ENCODE measurements around the gene EFTUD2.

EFTUD2 gene

GRCh38 chr17:44925731-44926697 lies 26.8 kb upstream of the EFTUD2 start:
- no peak for DNase-seq

DNA sequence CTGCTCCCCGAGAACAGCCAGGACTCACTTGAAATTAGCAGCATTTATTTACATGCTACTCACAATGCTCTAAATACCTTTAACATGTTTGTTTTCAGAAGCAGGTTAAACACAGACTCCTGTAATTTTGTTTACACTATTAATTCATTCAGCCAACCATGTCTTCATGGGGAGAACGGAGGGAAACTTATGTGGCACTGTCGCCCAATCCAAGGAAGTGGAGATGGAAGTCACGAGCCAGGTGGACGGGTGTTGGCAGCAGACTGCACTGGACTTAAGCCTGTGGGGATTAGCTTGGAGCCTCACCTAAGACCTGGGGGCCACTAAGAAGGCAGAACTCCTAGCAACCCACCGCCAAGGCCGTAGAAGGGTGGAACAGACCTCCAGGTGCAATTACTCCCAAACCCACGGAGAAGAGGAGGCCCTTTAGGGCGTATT lies 24.9 kb upstream of the EFTUD2 start:
- DNase-seq: no peak

DNA sequence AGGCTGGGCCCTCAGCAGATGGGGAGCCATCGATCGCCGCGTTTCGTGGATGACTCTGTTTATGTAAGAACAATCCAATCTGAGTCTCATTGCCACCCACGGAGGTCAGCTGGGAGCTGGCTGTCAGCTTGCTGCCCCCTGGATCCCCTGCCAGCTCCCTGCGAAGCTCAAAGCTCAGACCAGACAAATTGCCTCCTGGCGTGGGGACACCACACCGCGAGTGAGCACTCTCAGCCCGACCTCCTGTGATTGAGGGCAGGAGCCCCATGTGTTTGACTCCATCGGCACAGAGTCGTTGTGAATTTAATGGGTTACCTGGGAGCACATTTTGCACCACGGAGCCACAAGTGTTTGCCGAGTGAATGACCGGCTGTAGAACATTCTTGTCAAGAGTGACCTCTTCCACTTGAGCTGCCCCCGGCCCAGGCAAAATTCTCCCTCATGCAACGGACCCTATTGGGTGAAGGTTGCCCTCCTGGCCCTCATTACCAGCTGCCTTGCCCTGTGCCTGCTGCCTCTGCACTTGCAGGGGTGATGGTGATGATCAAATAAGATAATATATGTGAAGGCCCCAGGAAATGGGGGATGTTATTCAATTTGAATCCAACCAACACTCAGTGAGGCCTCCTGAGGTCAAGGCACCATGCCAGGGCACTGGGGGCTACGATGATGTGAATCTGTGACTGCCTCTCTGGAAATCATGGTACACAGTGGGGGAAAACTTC lies 23.7 kb upstream of the EFTUD2 start:
- no peak for DNase-seq

GRCh38 chr17:44922136-44922535 lies 22.9 kb upstream of the EFTUD2 start:
- no peak for DNase-seq

DNA sequence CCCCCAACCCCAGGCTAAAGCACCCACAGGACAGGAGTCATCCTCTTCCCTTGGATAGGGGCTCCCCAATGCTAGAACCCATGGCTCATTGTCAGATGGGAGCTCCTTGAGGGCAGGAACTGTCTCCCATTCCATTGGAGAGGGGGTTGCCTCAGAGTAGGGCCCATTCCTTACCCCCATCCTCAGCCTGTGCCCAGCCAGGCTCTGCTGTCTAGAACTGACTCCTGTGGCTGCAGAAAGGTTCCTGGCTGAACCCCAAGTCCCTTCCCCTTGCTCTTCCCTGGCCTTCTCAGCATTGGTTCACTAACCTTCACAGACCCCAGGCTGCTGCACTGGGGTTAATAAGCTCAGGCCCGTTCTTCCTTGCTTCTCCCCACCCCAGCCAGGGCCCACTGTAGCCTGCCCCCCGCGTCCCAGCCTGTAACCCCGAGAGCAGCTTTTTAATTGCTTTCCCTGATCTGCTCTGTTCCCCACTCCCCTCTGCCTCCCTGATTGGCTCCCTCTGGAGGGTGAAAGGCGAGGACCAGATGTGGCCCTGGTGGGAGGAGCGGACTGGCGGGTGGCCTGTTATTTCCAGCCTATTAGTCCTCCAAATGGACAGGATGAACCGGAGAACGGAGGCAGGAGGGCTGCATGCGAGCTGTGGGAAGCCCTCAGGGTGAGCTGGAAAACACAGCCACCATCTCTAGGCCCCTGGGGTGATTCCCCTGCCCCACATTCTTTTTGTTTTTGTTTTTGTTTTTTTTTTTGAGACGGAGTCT lies 22.1 kb upstream of the EFTUD2 start:
- no peak for DNase-seq

GRCh38 chr17:44920565-44920940 lies 21.3 kb upstream of the EFTUD2 start:
- DNase-seq: no peak

- DNase-seq: peak; percentile 55
These were observed 20.8 kb upstream of the EFTUD2 start for GRCh38 chr17:44919885-44920564.

DNA sequence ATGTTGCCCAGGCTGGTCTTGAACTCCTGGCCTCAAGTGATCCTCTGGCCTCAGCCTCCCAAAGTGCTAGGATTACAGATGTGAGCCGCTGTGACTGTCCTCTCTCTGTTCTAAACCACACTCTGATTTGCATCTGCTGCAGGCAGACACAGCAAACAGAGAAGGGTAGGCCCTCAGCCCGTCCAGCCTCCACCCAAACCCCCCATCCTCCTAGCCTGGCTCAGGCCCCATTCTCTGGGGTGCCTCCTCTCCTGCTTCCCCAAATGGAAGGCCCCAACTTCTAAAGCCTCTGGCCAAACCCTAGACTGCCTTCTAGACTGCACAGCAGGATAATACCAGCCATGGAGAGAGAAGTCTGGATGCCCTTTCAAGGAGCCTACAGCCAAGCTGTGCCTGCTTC lies 20.2 kb upstream of the EFTUD2 start:
- DNase-seq: no peak

GRCh38 chr17:44918006-44918405 lies 18.8 kb upstream of the EFTUD2 start:
- DNase-seq: no peak

- no peak for DNase-seq
These were observed 18.2 kb upstream of the EFTUD2 start for GRCh38 chr17:44917456-44917855.

GRCh38 chr17:44916781-44917241 lies 17.6 kb upstream of the EFTUD2 start:
- DNase-seq: no peak

DNA sequence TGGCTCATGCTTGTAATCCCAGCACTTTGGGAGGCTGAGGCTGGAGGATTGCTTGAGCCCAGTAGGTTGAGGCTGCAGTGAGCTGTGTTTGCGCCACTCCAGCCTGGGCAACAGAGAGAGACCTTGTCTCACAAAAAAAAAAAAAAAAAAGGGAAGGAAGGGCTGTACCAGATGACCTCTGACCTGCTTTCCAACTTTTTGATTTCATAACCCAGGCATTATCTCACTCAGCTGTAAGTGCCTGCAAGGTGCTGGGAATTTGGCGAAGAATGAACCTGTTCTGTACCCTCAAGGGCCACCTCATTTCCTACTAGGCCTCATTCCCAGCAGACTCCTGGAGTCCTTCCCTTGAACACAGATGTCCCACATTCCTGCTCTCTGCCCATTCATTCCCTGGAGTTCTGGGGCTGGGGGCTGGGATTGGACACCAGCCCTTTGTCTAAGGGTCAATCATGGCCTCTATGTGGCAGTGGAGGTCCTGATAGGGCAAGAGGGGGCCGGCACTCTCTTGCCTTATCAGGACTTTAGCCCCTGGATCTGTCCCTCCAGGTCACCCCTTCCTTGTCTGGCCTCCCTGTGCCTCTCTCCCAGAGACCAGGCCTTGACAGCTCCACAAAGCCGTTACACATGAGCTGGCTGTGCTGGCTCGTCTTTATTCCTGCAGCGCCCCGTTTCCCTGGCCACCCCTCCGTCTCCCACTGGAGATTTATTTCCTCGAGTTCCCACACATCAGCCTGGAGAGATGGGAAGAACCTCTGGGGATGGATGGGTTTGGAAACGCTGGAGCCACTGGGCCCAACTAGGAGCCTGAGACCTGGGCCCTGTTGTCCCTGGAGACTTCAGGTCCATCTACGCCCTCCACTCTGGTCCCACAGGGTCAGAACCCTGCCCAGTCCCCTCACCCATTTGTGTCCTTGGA lies 16.9 kb upstream of the EFTUD2 start:
- no peak for DNase-seq

GRCh38 chr17:44915321-44915726 lies 16.1 kb upstream of the EFTUD2 start, which contains the start of gene GFAP:
TSS of gene GFAP (minus strand) at chr17:44915500. CDS start at chr17:44915486, 14 bp downstream.
- DNase-seq: no peak

GRCh38 chr17:44914698-44915271 lies 15.5 kb upstream of the EFTUD2 start:
- DNase-seq: no peak

- no peak for DNase-seq
These were observed 14.9 kb upstream of the EFTUD2 start for GRCh38 chr17:44914148-44914547.

- DNase-seq: no peak
These were observed 14.4 kb upstream of the EFTUD2 start for GRCh38 chr17:44913676-44914075.

DNA sequence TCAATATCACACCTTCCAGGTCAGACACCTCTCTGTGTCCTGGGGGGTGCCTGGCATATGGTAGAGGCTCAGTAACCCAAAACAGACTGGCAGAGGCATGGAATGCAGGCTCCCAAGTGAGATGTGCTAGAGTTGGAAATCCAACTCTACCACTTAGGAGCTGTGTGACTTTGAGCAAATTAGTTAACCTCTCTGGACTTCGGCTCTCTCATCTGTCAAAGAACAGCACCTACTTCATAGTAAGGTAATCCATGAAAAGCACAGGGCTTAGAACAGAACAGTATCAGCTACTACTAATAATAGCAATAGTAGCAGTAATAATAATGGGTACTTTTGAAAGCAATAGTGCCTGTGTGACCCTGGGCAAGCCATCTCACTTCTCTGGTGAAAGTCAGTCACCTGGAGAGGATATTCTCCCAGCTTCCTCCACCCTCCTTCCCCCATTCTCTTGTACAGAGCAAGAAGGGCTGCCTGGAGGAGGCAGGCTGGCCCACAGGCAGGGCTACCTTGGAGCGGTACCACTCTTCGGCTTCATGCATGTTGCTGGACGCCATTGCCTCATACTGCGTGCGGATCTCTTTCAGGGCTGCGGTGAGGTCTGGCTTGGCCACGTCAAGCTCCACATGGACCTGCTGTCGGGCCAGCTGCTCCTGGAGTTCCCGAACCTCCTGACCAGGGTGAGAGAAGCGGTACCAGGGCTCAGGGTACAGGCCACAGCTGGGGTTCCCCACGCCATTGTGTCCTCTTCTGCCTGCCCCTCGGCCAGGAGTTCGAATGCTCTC lies 13.7 kb upstream of the EFTUD2 start:
- no peak for DNase-seq

DNA sequence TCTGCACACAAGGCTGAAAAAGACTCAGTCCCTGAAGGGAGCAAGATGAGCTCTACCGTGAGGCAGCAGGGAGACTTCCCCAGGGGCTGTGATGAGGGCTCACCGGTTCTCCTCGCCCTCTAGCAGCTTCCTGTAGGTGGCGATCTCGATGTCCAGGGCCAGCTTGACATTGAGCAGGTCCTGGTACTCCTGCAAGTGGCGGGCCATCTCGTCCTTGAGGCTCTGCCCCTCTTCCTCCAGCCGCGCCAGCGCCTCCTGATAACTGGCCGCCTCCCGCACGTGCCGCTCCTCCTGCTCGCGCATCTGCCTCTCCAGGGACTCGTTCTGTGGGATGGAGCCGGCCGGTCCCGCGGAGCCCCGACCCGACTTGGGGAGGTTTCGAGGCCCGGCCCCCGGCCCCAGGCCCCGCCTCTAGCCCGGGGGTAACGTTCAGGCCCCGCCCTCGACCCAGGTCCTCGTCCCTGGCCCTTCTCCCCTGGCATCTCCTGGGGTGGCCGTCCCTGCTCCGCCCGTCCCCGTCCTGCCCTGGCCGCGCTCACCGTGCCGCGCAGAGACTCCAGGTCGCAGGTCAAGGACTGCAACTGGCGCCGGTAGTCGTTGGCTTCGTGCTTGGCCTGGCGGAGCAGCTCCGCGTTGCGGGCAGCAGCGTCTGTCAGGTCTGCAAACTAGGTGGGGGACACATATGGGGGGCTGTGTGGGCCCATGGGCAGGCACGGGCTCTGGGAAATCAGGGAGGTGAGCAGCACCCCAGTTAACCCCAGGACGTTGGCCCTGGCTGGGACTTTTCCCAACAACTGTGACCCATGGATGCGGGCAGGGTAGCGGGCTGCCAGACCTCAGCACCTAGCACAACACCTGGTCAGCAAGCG lies 12.1 kb upstream of the EFTUD2 start:
- peak; percentile 58 for DNase-seq

All from activated naive CD4-positive, alpha-beta T cell treated with Interleukin-2 at 50 U/mL for 16 hours (primary cell).